CD4-positive, alpha-beta T cell treated with Interleukin-1 beta for 1 hour (primary cell): ENCODE results near the gene FBXL3.
"Not testable (repeated sequence)": the region's sequence is repeated elsewhere in the genome, so short reads cannot be mapped to it uniquely, and the experiment has no call there.

ENCODE experiments used
- DNase-seq, 2 donors: peaks; one replicate each; pipeline ENCODE4 v3.0.0-alpha.2; 2020 to 2022

FBXL3 gene

GRCh38 chr13:77022341-77022740, 4.6 kb downstream of the FBXL3 start:
- DNase-seq, result no peak

GRCh38 chr13:77019756-77020155, 7.2 kb downstream of the FBXL3 start:
- no peak for DNase-seq

GRCh38 chr13:77016888-77017623, 9.9 kb downstream of the FBXL3 start:
- no peak for DNase-seq

- no peak for DNase-seq
Measured at GRCh38 chr13:77016251-77016812, 10.6 kb downstream of the FBXL3 start.

GRCh38 chr13:77014906-77015685, 11.9 kb downstream of the FBXL3 start:
- no peak for DNase-seq

- DNase-seq, result no peak
Measured at GRCh38 chr13:77013853-77014542, 13.0 kb downstream of the FBXL3 start.

GRCh38 chr13:77009719-77010118, 17.2 kb downstream of the FBXL3 start:
- not testable (repeated sequence) for DNase-seq

GRCh38 chr13:77009011-77009410, 17.9 kb downstream of the FBXL3 start:
- no peak for DNase-seq

GRCh38 chr13:77008337-77008736, 18.6 kb downstream of the FBXL3 start:
- DNase-seq, result not testable (repeated sequence)

GRCh38 chr13:77002590-77003190, 24.3 kb downstream of the FBXL3 start:
- peak in 1 of 2 donors; percentile 16 for DNase-seq

GRCh38 chr13:77001963-77002587, 24.9 kb downstream of the FBXL3 start:
- DNase-seq, result no peak

- DNase-seq, result no peak
Measured at GRCh38 chr13:77001540-77001939, 25.4 kb downstream of the FBXL3 start.

- DNase-seq, result no peak
Measured at GRCh38 chr13:77000475-77000874, 26.5 kb downstream of the FBXL3 start.

GRCh38 chr13:76994281-76994680, 32.7 kb downstream of the FBXL3 start:
- DNase-seq, result no peak

- no peak for DNase-seq
Measured at GRCh38 chr13:76993473-76993872, 33.5 kb downstream of the FBXL3 start.

GRCh38 chr13:76993021-76993420, 33.9 kb downstream of the FBXL3 start:
- DNase-seq, result no peak

GRCh38 chr13:76992548-76993001, 34.4 kb downstream of the FBXL3 start:
- peak in 1 of 2 donors; percentile 6 for DNase-seq

- DNase-seq, result peak; percentile 95 to 97
Measured at GRCh38 chr13:76991796-76992547, 35.0 kb downstream of the FBXL3 start, which contains the start of gene CLN5. Gene CLN5 (plus strand): TSS chr13:76992081. CDS start chr13:76992099, 18 bp downstream.

- DNase-seq, result peak; percentile 84 to 86
Measured at GRCh38 chr13:76991432-76991795, 35.5 kb downstream of the FBXL3 start.

GRCh38 chr13:76983676-76984075, 43.3 kb downstream of the FBXL3 start:
- no peak for DNase-seq

GRCh38 chr13:76982061-76982460, 44.9 kb downstream of the FBXL3 start:
- DNase-seq, result no peak
